Measurements from ENCODE around the gene VPS26A.
A peak's percentile ranks its signal among the peaks of the same experiment; 100 is the strongest.

Gene VPS26A

GRCh38 chr10:69213591-69214311 is 89.8 kb downstream of the VPS26A start:
- peak; percentile 48 to 57 for DNase-seq
- TF ChIP-seq POLR2A (IDR thresholded peaks at IDR 0.05; ENCODE audit: low read length) (no peak), GATA1 (IDR thresholded peaks at IDR 0.05; ENCODE audit: low read depth, low read length) (no peak)

- TF ChIP-seq POLR2A (IDR thresholded peaks at IDR 0.05; ENCODE audit: low read length) (no peak), GATA1 (IDR thresholded peaks at IDR 0.05; ENCODE audit: low read depth, low read length) (no peak)
- DNase-seq = peak in 1 of 2 experiments; percentile 55
Measured at GRCh38 chr10:69214666-69215131, 90.7 kb downstream of the VPS26A start.

- DNase-seq = no peak
Measured at GRCh38 chr10:69215405-69216171, 91.6 kb downstream of the VPS26A start.

GRCh38 chr10:69216577-69217118 is 92.7 kb downstream of the VPS26A start:
- no peak for DNase-seq
- TF ChIP-seq POLR2A (IDR thresholded peaks at IDR 0.05; ENCODE audit: low read length) (no peak), GATA1 (IDR thresholded peaks at IDR 0.05; ENCODE audit: low read depth, low read length) (no peak)

More at GRCh38 chr10:69215405-69216171, 91.6 kb downstream of the VPS26A start:
- TF ChIP-seq GATA1 (IDR thresholded peaks at IDR 0.05; ENCODE audit: low read depth, low read length) = no peak
- TF ChIP-seq POLR2A (IDR thresholded peaks at IDR 0.05; ENCODE audit: low read length) = no peak

- DNase-seq = peak in 1 of 2 experiments; percentile 60
Measured at GRCh38 chr10:69217119-69217754, 93.3 kb downstream of the VPS26A start.

GRCh38 chr10:69218831-69219230 is 94.9 kb downstream of the VPS26A start:
- DNase-seq = no peak
- no peak for TF ChIP-seq POLR2A (IDR thresholded peaks at IDR 0.05; ENCODE audit: low read length)
- no peak for TF ChIP-seq GATA1 (IDR thresholded peaks at IDR 0.05; ENCODE audit: low read depth, low read length)

More at GRCh38 chr10:69217119-69217754, 93.3 kb downstream of the VPS26A start:
- TF ChIP-seq POLR2A (IDR thresholded peaks at IDR 0.05; ENCODE audit: low read length) (no peak), GATA1 (IDR thresholded peaks at IDR 0.05; ENCODE audit: low read depth, low read length) (no peak)

GRCh38 chr10:69220041-69220451 is 96.1 kb downstream of the VPS26A start, which contains the start of gene HKDC1:
Gene HKDC1 (plus strand): TSS chr10:69220332. CDS start chr10:69220436, 104 bp downstream.
- DNase-seq = no peak
- TF ChIP-seq GATA1 (IDR thresholded peaks at IDR 0.05; ENCODE audit: low read depth, low read length) = no peak
- no peak for TF ChIP-seq POLR2A (IDR thresholded peaks at IDR 0.05; ENCODE audit: low read length)

GRCh38 chr10:69220507-69220906 is 96.5 kb downstream of the VPS26A start:
- TF ChIP-seq POLR2A (IDR thresholded peaks at IDR 0.05; ENCODE audit: low read length) (no peak), GATA1 (IDR thresholded peaks at IDR 0.05; ENCODE audit: low read depth, low read length) (no peak)
- DNase-seq = no peak
